Activated CD8-positive, alpha-beta memory T cell treated with anti-CD3 and anti-CD28 coated beads, Interleukin-2, amount 50 U/mL, for 1 hour (primary cell): ENCODE results near the gene VPS8.
"Not testable (repeated sequence)": the region's sequence is repeated elsewhere in the genome, so short reads cannot be mapped to it uniquely, and the experiment has no call there.

Experiments
- DNase-seq: peaks from one replicate; pipeline ENCODE4 v3.0.0-alpha.2; 2020; ENCODE audit errors: extremely low read depth

VPS8 gene

DNA sequence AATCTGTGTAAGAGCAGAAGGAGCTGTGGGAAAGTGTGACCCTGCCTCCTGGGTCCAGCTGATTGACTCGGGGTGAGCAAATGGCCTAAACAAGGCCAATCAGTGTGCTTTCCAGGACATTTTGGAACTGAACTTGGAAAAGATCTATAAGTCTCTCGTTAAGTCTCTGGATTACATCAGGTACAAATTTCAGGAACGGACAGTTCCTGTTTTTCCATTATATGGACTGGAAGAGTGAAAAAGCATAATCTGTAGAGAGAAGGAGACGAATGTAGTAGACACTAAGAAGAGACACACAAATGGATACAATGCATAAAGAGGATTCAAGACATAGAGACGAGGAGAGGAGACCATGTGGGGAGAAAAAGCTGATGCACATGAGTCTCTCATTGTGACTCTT lies 173.6 kb downstream of the VPS8 start:
- no peak for DNase-seq

DNA sequence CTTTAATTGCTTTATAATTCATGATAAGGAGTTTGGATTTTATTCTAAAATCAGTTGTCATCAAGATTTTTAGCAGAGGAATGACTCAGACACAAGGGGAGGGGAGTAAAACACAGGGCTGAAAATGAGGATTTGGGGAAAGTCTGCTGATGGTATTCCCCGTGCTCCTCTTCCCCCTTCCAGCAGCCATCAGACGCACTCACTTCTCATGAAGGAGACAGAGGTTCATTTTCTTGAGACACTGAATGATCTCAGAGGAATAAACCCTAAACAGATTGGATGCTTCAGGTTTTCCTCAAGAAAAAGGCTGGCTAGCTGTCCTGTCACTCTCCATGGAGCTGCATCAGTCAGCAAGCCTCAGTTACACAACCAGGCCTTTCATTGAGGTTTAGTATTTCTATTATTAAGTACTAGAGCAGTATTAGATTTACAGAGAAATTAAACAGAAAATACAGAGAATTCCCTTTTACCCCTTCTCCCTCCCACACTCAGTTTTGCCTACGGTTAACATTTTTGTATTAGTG lies 174.5 kb downstream of the VPS8 start:
- DNase-seq, result no peak

DNA sequence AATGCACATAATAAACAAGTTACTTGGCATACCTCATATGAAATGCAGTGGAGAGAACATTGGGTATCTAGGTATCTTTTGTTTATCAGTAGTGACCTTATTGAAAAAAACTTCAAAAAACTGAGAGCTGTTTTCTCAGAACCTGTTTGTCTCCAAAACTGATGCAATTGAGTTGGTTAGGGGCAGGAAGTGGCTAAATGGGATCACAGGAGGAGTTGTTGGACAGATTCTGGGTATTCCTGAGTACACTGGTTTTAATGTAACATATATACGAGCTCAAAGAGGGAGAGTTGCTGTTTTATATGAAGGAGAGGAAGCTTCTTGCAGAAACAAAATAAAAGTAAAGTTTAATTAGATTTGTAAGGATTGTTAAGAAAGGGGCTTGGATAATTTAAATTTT lies 181.4 kb downstream of the VPS8 start:
- DNase-seq, result no peak

DNA sequence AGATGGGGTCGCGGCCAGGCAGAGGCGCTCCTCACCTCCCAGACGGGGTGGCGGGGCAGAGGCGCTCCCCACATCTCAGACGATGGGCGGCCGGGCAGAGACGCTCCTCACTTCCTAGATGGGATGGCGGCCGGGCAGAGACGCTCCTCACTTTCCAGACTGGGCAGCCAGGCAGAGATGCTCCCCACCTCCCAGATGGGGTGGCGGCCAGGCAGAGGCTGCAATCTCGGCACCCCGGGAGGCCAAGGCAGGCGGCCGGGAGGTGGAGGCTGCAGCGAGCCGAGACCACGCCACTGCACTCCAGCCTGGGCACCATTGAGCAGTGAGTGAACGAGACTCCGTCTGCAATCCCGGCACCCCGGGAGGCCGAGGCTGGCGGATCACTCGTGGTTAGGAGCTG lies 191.9 kb downstream of the VPS8 start:
- not testable (repeated sequence) for DNase-seq

DNA sequence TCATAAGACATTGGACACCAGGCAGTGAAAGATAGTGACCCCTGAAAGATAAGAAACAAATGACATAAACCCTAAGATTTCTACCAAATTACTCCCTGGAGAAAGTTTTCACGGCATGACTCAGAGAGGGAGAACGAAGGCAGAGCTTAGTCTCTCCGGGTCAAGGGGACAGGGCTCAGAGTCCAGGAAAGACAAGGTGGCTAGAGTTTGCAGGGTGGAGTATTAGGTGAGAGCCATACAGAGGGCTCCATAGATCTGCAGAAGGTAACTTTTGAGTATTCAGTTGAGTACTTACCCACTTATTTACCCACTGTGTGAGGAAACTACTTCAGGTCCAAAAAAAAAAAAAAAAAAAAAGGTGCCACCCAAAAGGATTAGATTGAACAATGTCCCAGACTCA lies 197.7 kb downstream of the VPS8 start:
- no peak for DNase-seq

DNA sequence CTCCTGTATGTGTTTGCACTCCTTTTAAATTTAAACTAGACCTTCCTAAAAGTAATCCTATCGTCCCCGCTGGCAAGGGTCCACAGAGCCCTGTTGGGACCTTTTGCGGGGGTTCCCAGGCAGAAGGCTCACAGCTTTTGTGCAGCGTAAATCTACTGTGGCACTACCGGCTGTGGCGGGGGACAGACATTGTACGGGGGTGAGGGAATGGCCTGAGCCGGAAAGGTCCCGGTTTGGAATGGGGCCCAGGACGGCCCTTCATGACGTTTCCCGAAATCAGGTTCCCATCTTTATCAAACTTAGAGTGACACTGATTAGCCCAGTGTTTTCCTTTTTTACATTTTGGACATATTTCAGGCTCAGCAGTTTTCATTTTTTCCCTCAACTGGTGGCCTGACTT lies 205.6 kb downstream of the VPS8 start:
- not testable (repeated sequence) for DNase-seq

- DNase-seq, result not testable (repeated sequence)
Observed at GRCh38 chr3:185017996-185018395, 206.0 kb downstream of the VPS8 start.

GRCh38 chr3:185021256-185021655 lies 209.3 kb downstream of the VPS8 start:
- DNase-seq, result no peak

DNA sequence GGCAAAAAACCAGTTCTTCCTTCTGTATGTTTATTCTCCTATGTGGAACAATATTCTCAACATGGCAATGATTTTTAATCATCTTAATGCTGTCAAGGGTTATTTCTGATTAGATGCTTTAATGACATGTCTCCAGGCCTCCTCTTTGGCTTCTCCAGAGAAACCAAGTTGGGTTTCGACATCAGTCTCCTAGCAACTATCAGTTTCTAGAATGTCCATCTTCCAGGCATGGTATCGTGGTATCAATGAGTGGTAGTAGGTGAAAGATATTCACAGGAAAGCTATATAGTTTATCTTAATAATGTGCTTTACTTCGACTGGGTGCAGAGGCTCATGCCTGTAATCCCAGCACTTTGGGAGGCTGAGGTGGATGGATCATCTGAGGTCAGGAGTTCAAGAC lies 212.4 kb downstream of the VPS8 start:
- DNase-seq, result no peak

GRCh38 chr3:185024966-185025365 lies 213.0 kb downstream of the VPS8 start:
- DNase-seq, result no peak

- no peak for DNase-seq
Observed at GRCh38 chr3:185028121-185028520, 216.2 kb downstream of the VPS8 start.

DNA sequence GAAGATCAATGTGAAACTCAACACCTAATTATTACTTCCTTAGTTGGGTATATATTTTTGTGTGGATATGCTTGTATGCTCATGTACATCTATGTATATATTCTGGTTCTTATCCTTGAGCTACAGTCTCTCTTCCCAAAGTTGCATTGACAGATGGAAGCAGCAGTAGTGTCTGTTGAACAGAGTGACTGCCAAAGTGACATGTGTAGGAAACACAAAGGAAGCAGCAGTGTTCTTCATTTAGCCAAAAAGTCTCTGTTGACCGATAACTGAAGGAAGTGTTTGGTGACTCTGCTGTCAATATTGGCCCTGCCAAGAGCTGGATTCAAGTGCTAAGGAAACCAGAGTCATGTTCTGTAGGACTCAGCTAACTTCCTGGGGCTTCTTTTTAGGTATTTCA lies 217.1 kb downstream of the VPS8 start:
- no peak for DNase-seq

GRCh38 chr3:185030399-185030798 lies 218.4 kb downstream of the VPS8 start:
- no peak for DNase-seq

DNA sequence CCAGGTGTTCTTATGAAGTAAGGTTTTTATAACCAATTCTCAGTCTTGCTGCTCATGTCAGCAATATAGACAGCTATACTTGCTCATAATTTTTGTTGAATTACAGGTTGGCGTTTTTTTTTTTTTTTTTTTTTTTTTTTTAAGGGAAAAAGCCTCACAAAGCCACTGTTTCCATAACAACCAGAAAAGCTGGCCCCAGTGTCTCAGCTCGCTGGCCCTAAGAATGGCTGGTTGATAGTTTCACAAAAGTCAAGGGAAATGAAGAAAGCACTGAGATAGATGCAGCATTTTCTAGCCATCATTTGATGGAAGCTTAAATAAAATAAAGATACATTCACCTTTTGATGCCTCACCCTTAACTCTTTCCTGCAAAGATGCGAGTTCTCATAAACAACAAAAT lies 219.0 kb downstream of the VPS8 start:
- DNase-seq, result no peak

DNA sequence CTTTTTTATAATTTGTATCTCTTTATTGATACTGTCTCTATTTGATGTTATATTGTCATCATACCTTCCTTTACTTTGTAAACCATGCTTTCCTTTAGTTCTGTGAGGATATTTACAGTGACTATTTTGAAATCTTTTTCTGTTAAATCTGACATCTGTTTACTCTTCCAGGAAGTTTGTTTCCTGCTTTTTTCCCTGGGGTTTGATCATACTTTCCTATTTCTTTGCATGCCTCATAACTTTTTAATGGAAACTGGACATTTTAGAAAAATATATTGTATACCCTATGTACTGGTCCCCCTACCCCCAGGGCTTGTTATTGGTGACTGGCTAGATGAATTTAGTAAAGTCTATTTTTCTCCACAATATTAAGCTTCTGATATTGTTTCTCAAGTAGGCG lies 225.8 kb downstream of the VPS8 start:
- no peak for DNase-seq

DNA sequence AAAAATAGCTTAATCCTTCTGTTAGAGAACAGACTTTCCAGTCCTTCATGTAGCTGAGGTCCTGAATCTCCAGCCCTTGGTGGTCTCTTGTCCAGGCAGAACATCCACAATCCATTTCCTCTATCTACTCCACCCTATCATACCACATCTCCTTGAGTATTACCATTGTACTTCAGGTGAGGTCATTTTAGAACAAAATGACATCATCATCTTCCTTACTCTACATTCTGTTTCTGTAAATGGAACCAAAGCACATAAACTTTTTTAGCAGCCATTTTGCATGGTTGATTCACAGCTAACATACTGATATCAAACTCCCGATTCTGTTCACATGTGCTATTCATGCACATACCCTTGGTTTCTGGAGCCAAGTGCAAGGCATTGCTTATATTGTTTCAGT lies 228.5 kb downstream of the VPS8 start:
- DNase-seq, result no peak

- no peak for DNase-seq
Observed at GRCh38 chr3:185041540-185041939, 229.6 kb downstream of the VPS8 start.

DNA sequence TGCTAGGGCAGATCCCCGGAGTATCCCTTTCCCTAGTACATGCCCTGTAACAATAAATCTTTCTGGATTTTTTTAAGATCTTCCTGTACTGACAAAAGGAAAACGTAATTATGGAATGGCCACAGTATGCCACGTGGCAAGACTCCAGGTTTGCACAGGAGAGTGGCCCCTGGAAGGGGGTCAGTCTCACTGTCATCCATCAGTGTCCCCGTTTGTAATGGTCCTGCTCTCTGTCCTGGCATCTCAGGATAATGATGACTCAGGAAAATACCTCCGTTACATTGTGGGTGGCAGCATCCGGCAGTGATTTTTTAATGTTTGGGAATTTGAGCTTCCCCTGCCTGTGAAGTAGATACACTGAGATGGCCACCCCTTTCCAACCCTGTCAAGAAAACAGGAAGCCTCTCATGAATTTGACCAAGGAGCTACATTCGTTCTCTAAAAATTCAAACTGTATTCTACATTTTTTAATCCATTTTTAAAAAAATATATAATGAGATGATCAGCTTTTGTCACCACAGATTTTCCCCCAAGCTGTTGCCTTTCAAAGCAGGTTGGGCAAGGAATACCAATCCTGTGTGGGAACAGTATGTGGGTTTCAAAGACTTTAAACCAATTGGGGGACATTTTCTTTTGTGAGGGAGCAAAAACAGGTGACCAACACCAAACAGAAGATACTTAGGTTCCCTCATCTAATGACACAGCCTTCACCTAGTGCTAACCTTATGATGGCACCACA lies 230.5 kb downstream of the VPS8 start:
- DNase-seq, result no peak

DNA sequence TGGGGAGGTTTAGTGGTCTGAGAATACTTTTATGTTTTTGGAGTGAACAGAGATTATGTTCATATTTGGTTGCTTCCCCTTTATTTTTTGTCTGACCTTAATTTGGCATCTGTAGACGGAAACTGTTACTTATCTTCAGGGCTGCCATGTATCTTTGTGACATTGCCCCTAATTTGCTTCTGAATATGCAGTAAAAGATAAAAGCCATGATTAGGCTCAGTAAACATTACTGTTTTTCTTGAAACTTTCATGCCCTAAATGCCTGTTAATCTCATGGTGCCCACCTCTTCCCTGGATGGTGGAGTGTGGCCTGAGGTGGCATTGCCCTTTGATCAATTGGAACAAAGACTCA lies 234.2 kb downstream of the VPS8 start:
- no peak for DNase-seq

DNA sequence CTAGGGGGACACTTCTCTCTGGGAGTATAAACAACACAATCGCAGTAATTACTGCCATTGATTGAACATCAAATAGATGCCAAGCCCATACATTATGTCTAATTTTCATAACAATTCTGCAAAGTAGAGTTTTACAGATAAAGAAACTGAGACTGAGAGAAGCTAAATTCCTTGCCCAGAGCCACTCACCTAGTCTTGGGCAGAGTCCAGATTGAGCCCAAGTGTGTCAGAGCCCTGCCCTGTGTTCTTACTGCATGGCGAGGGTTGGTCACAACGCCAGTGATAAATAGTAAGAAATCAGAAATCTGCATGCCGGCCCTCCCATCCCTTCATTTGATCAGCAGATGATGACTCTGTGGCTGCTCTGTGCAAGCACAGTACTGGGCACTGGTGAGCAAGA lies 234.6 kb downstream of the VPS8 start:
- DNase-seq, result no peak

- DNase-seq, result no peak
Observed at GRCh38 chr3:185049710-185050109, 237.7 kb downstream of the VPS8 start.

DNA sequence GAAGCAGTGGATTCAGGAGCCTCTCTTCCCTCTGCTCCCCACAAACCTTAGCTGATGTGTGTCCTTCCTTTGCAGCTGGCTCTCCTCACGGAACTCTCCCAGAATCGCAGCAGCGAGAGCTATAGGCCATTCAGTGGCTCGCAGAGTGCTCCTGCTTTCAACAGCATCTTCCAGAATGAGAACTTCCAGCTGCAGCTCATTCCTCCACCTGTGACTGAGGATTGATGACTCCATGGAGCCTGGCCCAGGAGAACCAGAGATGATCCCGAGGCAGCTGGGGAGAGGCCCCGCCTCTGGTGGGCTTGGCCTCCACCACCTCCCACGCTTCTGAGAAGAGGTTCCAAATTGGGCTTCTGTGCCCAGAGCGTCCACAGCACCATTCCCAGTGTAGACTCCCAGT lies 239.8 kb downstream of the VPS8 start:
- no peak for DNase-seq

DNA sequence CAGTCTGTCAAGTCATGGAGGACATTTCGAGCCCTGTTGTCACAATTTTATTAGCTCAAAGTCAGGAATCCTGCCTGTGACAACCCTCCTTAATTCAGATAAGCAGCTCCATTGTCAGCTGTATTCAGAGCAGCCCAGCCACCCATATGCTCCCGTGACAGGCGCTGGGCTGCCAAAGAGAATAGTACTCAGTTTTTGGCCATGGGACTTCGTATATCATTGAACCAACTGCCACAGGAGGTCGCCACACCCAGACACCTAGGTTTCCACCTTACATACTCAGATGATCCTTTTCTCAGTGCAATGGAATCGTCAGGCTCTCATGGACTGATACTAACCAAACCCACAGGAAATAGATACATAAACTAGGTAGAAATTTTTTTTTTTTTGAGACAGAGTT lies 240.7 kb downstream of the VPS8 start:
- no peak for DNase-seq

- DNase-seq, result no peak
Observed at GRCh38 chr3:185056908-185057307, 244.9 kb downstream of the VPS8 start.
